ENCODE measurements around the gene NUDT8.

- TF ChIP-seq CTCF (IDR thresholded peaks at IDR 0.05): no peak
- TF ChIP-seq EZH2 (IDR thresholded peaks at IDR 0.05; ENCODE audit: borderline replicate concordance, insufficient read depth, low read depth, low read length, poor library complexity, severe bottlenecking): no peak
Measured at GRCh38 chr11:67628710-67629385, 889 bp downstream of the NUDT8 start.

Measured in B cell (primary cell).